ENCODE measurements around the gene STPG2.

DNA sequence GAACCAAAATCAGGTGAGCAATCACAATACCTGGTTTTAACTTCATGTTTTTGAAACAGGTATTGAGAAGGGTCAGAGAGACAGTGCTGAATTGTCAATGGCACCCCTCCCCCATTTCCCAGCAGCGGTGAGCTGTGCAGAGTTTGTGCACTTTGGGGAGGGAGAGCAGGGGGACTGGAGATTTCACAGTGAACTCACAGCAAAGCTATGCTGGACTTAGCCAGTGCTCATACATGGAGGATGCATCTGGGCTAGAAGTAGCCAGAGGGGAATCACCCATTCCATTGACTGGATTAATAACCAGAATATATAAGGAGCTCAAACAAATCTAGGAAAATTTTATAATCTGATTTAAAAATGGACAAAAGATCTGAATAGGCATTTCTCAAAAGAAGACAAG is 612.6 kb downstream of the STPG2 start:
- TF ChIP-seq EZH2phosphoT487 (IDR thresholded peaks at IDR 0.05; ENCODE audit: borderline replicate concordance, low read depth, low read length) (no peak), CTCF (conservative IDR thresholded peaks at IDR 0.05; ENCODE audit: low read length) (no peak)
